Mucosa of stomach (tissue), 1 donor: ENCODE results near the gene MCRIP2.

Experiments used
- H3K27me3 ChIP-seq: one replicate; pipeline ENCODE4 v1.7.0; 2013; ENCODE audit warnings: mild to moderate bottlenecking, low read length; ENCODE audit not compliant: control insufficient read depth, insufficient read depth
- H3K36me3 ChIP-seq: one replicate; pipeline ENCODE4 v1.7.0; 2013; ENCODE audit warnings: low read length; ENCODE audit not compliant: control insufficient read depth, insufficient read depth
- H3K4me1 ChIP-seq: one replicate; pipeline ENCODE4 v1.7.0; 2013; ENCODE audit warnings: mild to moderate bottlenecking, low read length; ENCODE audit not compliant: control insufficient read depth, insufficient read depth
- H3K4me3 ChIP-seq: one replicate; pipeline ENCODE4 v1.7.0; 2013; ENCODE audit warnings: low read length
- H3K9ac ChIP-seq: one replicate; pipeline ENCODE4 v1.7.0; 2013; ENCODE audit warnings: mild to moderate bottlenecking, low read length, moderate library complexity
- H3K9me3 ChIP-seq: one replicate; pipeline ENCODE4 v1.7.0; 2013; ENCODE audit warnings: mild to moderate bottlenecking, low read length, moderate library complexity; ENCODE audit not compliant: control insufficient read depth
- donor health status: Pancreatic carcinoma.

Gene MCRIP2

DNA sequence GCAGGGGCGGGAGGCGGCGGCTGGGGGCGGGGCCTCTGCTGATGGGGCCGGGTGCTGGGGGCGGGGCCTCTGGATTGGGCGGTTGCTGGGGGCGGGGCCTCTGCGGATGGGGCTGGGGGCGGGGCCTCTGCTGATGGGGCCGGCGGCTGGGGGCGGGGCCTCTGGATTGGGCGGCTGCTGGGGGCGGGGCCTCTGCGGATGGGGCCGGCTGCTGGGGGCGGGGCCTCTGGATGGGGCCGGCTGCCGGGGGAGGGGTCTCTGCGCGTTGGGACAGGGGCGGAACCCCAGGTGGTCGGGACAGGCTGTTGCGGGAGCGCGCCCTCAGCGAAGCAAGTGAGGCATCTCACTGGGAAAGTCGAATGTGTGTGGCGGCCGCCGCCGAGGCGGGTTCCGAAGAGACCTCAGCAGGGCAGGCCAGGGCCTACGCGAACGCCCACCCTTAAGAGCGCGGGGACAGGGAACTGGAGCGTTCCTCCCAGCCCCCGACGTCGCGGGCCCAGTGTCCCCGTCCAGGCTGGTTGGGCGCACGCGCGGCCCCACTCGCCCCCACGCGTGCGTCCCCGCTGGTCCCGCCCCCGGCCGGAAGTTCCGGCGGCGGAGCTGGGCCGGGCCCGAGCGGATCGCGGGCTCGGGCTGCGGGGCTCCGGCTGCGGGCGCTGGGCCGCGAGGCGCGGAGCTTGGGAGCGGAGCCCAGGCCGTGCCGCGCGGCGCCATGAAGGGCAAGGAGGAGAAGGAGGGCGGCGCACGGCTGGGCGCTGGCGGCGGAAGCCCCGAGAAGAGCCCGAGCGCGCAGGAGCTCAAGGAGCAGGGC is 38.4 kb downstream of the MCRIP2 start, which contains the start of gene STUB1:
STUB1 (plus strand) TSS at position 597 of the 811 bp plus-strand sequence; CDS start at position 713, 116 bp downstream.
- Histone ChIP-seq H3K4me3 (peak within 1 kb of the TSS; percentile 41), H3K9ac (peak within 1 kb of the TSS; percentile 76), H3K9me3 (no peaks in the 10 kb centered on the region), H3K27me3 (peaks cover 2% of the 10 kb centered on the region), H3K36me3 (peaks cover 15% of the 10 kb centered on the region), H3K4me1 (peaks cover 56% of the 10 kb centered on the region)

DNA sequence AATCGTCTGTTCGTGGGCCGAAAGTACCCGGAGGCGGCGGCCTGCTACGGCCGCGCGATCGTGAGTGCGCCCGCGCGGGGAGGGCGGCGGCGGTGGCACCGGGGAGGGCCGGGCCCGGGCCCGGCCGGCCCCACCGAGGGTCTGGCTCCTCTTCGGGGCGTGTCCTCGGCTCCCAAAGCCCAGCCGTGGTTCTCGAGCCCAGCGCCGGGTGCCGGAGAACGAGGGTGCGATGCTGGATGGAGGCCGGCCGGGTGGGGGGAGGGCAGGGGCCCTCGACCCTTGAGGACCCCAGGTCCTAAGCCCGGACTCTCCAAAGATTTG is 39.0 kb downstream of the MCRIP2 start:
- no peaks in the 10 kb centered on the region for H3K27me3 ChIP-seq
- peak overlapping the region; percentile 76 for H3K9ac ChIP-seq
- H3K4me3 ChIP-seq = peak overlapping the region; percentile 41
- H3K9me3 ChIP-seq = no peaks in the 10 kb centered on the region
- H3K36me3 ChIP-seq = peaks cover 15% of the 10 kb centered on the region
- peaks cover 52% of the 10 kb centered on the region for H3K4me1 ChIP-seq

DNA sequence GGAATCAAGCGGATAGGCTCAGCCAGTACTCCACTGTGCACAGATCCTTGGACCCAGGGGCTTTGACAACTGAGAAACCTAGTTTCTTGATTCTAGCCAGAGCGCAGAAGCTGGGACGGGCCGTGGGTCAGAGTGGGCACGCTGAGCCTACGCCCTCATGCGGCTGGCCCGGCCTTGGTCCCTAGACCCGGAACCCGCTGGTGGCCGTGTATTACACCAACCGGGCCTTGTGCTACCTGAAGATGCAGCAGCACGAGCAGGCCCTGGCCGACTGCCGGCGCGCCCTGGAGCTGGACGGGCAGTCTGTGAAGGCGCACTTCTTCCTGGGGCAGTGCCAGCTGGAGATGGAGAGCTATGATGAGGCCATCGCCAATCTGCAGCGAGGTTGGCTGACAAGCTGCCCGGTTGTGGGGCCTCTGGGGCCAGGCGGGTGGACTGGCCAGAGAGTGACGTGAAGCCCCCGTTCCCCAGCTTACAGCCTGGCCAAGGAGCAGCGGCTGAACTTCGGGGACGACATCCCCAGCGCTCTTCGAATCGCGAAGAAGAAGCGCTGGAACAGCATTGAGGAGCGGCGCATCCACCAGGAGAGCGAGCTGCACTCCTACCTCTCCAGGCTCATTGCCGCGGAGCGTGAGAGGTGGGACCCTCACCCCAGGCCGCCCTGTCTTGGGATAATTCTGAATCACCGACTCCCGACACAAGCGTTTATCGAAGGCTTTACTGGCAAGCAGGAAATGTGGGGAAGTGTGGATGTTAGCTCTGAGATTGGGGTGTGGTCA is 39.5 kb downstream of the MCRIP2 start:
- no peaks in the 10 kb centered on the region for H3K27me3 ChIP-seq

DNA sequence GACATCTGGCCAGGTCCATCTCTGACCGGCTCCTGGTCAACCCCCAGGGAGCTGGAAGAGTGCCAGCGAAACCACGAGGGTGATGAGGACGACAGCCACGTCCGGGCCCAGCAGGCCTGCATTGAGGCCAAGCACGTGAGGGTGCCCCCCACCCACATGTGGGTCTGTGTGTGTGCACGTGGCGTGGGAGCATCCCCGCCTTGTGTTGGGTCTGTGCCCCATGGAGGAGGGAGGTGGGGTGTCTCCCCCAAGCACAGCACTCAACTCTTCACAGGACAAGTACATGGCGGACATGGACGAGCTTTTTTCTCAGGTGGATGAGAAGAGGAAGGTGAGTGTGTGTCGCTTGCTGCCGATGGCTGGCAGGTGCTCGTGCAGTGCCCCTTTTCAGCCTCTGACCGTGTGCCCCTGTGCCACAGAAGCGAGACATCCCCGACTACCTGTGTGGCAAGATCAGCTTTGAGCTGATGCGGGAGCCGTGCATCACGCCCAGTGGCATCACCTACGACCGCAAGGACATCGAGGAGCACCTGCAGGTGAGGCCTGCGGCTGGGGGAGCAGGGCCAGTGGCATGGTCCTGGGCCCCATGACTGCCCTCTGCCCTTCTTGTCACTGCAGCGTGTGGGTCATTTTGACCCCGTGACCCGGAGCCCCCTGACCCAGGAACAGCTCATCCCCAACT is 40.3 kb downstream of the MCRIP2 start:
- Histone ChIP-seq H3K9me3 (no peaks in the 10 kb centered on the region), H3K36me3 (peaks cover 15% of the 10 kb centered on the region), H3K9ac (no peak overlapping the region), H3K4me1 (peaks cover 48% of the 10 kb centered on the region), H3K4me3 (no peak overlapping the region), H3K27me3 (no peaks in the 10 kb centered on the region)

More for the DNA sequence above, 39.5 kb downstream of the MCRIP2 start:
- H3K4me3 ChIP-seq = peak overlapping the region; percentile 41
- H3K4me1 ChIP-seq = peaks cover 52% of the 10 kb centered on the region
- peaks cover 15% of the 10 kb centered on the region for H3K36me3 ChIP-seq
- no peaks in the 10 kb centered on the region for H3K9me3 ChIP-seq
- peak overlapping the region; percentile 76 for H3K9ac ChIP-seq

DNA sequence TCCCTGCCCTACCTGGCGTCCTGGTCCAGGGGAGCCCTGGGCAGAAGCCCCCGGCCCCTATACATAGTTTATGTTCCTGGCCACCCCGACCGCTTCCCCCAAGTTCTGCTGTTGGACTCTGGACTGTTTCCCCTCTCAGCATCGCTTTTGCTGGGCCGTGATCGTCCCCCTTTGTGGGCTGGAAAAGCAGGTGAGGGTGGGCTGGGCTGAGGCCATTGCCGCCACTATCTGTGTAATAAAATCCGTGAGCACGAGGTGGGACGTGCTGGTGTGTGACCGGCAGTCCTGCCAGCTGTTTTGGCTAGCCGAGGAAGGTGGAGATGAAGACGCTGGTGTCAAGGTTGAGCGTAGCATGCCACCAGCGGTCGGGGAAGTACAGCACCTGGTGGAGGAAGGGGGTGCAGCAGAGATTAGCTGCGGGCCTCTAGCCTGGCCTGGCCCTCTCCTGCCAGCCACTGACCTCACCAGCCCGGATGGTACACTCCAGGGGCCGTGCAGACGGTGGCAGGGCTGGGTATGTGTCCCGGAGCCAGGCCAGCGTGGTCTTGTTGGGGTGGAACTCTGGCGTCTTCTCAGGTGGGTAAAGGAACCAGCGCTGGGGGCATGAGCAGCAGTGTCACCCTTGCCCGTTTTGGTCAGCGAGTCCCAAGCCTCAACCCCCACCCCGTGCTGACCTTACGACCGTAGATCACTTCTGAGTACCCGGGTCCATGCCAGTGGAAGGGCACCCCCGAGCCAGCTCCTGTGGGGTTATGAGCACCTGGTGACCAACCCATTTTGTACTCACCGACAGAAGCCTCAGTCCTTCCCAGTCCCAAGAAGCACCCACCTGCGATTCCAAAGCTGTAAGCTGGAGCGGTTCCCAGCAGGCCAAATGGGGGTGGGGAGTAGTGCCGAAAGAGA is 41.1 kb downstream of the MCRIP2 start:
- Histone ChIP-seq H3K9ac (peak overlapping the region; percentile 61), H3K36me3 (peaks cover 15% of the 10 kb centered on the region), H3K4me3 (no peak overlapping the region), H3K9me3 (no peaks in the 10 kb centered on the region), H3K27me3 (no peaks in the 10 kb centered on the region), H3K4me1 (peaks cover 40% of the 10 kb centered on the region)

DNA sequence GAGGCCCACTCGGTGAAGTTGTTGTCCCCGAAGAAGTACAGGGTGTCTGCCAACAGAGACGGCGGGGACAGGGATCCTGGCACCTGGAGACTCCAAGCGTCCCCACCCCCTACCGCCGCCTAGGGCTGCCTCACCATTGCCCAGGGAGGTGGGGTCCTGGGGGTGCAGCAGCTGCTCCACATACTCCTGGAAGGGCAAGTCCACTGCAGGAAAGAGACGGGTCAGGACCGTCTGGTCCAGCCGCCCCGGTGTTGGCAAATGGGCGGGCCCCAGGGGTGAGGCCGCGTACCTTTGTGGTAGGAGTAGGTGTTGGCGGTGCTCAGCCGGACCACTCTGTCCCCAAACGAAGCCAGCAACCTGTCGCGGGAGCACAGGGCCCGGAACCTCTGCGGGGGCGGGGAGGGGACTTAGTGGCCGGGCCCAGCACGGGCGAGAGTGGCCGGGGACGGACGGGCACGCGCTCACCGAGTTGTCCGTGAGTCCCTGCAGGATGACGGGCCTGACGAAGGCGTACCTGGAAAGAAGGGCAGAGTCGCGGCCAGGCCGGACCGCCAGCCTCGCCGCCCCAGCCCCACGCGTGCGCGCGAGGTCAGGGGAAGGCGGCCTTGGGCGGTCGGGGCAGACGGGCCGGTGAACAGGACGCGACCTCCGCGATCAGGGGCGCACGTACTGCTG is 41.9 kb downstream of the MCRIP2 start:
- no peaks in the 10 kb centered on the region for H3K27me3 ChIP-seq
- H3K9me3 ChIP-seq = no peaks in the 10 kb centered on the region
- peak overlapping the region; percentile 19 for H3K4me3 ChIP-seq
- H3K9ac ChIP-seq = peak overlapping the region; percentile 61
- H3K4me1 ChIP-seq = peaks cover 40% of the 10 kb centered on the region
- H3K36me3 ChIP-seq = peaks cover 15% of the 10 kb centered on the region

DNA sequence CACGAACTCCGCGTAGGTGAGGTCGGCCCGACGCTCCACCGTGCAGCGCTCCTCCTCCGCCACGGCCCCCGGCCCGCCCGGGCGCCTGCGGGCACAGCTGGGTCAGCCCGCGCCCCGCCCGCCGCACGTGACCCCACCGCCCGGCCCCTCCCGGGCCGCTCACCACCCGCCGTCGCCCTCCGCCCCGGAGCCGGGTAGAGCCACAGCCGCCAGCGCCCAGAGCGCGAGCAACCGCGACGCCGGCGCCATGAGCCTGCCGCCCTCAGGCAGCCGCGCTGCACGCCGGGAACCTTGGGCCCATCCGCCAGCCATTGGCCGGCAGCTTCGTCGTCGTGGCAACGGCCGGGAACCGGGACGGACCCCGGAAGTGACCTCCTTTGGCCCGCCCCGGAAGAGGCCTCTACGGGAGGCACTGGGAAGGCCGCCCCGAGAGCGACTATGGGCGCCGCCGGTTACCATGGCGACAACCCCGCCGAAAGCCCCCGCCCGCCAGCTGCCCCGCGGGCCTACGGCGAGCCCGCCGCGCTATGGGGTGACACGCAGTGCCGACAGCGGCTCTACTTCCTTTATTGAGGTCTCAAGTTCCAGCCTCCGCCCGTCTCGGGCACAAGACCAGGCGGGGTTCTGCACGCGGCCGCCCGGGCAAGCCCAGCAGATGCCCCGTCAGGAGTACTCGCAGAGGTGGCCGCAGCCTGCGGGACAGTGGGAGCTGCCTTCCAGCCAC is 42.6 kb downstream of the MCRIP2 start, which contains the start of gene JMJD8:
JMJD8 (minus strand) TSS at position 264 of the 724 bp plus-strand sequence; CDS start at position 249, 15 bp downstream.
- peaks cover 41% of the 10 kb centered on the region for H3K4me1 ChIP-seq
- H3K36me3 ChIP-seq = peaks cover 15% of the 10 kb centered on the region
- no peaks in the 10 kb centered on the region for H3K27me3 ChIP-seq
- H3K9ac ChIP-seq = peak within 1 kb of the TSS; percentile 61
- peak within 1 kb of the TSS; percentile 19 for H3K4me3 ChIP-seq
- no peaks in the 10 kb centered on the region for H3K9me3 ChIP-seq

DNA sequence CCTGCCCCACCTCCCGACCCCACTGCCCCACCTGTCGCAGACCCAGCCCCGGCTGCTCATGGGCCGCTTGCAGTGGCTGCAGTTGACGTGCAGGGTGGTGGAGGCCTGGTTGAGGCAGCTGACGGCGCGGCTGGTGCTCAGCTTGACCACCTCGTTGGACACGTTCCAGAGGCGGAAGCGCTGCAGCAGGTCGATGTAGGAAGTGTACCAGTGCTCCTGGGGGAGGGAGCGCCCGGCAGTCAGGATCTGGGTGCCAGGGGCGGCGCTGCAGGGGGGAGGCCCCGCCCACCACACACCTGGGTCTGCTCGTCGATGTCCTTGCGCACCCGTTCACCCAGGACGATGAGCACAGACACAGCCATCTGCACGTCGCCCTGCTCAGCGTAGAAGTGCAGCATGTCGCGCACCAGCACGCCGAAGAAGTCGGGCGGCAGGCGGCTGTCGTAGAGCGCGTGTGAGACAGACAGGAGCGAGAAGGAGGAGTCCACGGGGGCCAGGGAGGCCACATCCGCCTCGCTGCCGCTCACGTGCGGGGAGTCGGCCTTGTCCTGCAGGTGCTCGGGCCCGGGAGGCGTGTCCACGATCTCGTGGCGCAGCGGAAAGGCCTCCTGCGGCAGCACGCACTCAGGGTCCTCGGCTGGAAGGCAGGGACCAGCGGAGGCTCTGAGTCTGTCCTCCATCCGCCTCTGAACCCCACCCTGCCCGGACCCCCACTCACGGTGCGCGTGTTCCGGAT is 43.5 kb downstream of the MCRIP2 start:
- H3K36me3 ChIP-seq = peaks cover 15% of the 10 kb centered on the region
- H3K4me1 ChIP-seq = peaks cover 45% of the 10 kb centered on the region
- no peak overlapping the region for H3K4me3 ChIP-seq
- H3K9me3 ChIP-seq = no peaks in the 10 kb centered on the region
- H3K9ac ChIP-seq = no peak overlapping the region
- no peaks in the 10 kb centered on the region for H3K27me3 ChIP-seq

DNA sequence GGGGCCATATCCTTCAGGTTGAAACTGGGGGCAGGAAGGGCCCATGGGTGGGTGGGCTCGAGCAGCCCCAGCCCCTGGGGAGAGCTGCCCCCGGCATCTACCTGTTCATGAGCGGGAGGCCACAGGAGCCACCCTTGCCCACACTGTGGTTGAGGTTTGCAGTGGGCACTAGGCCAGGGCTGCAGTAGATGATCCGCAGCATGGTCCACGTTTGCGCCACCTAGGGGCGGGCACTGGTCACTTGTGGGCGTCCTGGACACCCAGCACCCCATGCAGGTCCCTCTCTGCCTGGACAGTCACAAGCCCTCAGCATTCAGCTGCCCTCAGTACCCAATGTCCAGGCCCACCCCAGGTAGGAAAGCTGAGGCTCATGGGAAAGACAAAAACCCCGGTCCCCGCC is 44.3 kb downstream of the MCRIP2 start:
- Histone ChIP-seq H3K9ac (no peak overlapping the region), H3K4me3 (no peak overlapping the region), H3K9me3 (no peaks in the 10 kb centered on the region), H3K27me3 (no peaks in the 10 kb centered on the region), H3K4me1 (peaks cover 46% of the 10 kb centered on the region), H3K36me3 (peaks cover 15% of the 10 kb centered on the region)
